ENCODE data around the gene PEX11G.

The PEX11G gene

GRCh38 chr19:7467009-7467989 is 21.5 kb downstream of the PEX11G start:
- no peak for DNase-seq (ENCODE audit: extremely low spot score)
- no peak for TF ChIP-seq CTBP1 (IDR thresholded peaks at IDR 0.05; ENCODE audit: borderline replicate concordance)
- no peak for TF ChIP-seq NFRKB (IDR thresholded peaks at IDR 0.05)
- no peak for TF ChIP-seq HDGF (IDR thresholded peaks at IDR 0.05; ENCODE audit: borderline replicate concordance)
- ChIA-PET CTCF (no interaction called here), POLR2A (interaction anchor here (1.3 kb wide), 1 partner anchor 21 kb away, joined by 3 read pairs; the partner anchor contains the start of gene PEX11G)

DNA sequence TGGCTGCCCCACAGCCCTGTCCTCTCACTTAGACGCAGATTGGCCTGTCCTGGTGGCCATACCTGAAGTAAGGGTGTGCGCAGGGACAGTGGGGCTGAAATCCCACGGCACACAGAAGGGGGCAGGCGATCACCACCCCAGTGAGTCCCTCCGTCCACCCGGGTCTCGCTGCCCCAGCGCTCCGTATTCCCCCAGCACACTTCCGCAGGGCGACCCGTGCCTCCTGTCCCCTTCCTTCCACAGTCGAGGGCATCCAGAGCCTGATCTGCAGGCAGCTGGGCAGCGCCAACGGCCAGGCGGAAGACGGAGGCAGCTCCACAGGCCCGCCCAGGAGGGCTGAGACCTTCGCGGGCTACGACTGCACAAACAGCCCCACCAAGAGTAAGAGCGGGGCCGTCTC is 25.3 kb downstream of the PEX11G start:
- CTCF ChIA-PET = no interaction called here
- POLR2A ChIA-PET = no interaction called here
- no peak for DNase-seq (ENCODE audit: extremely low spot score)
- no peak for TF ChIP-seq ARNT (IDR thresholded peaks at IDR 0.05)
- TF ChIP-seq L3MBTL2 (conservative IDR thresholded peaks at IDR 0.05) = no peak
- no peak for TF ChIP-seq TARDBP (IDR thresholded peaks at IDR 0.05)
- no peak for TF ChIP-seq SUZ12 (IDR thresholded peaks at IDR 0.05)
- no peak for TF ChIP-seq CTBP1 (IDR thresholded peaks at IDR 0.05; ENCODE audit: borderline replicate concordance)
- TF ChIP-seq BHLHE40 (IDR thresholded peaks at IDR 0.05; ENCODE audit: borderline replicate concordance) = no peak
- no peak for TF ChIP-seq LEF1 (IDR thresholded peaks at IDR 0.05; ENCODE audit: borderline replicate concordance)
- TF ChIP-seq SP1 (IDR thresholded peaks at IDR 0.05) = no peak
- TF ChIP-seq FOXA1 (IDR thresholded peaks at IDR 0.05) = no peak

DNA sequence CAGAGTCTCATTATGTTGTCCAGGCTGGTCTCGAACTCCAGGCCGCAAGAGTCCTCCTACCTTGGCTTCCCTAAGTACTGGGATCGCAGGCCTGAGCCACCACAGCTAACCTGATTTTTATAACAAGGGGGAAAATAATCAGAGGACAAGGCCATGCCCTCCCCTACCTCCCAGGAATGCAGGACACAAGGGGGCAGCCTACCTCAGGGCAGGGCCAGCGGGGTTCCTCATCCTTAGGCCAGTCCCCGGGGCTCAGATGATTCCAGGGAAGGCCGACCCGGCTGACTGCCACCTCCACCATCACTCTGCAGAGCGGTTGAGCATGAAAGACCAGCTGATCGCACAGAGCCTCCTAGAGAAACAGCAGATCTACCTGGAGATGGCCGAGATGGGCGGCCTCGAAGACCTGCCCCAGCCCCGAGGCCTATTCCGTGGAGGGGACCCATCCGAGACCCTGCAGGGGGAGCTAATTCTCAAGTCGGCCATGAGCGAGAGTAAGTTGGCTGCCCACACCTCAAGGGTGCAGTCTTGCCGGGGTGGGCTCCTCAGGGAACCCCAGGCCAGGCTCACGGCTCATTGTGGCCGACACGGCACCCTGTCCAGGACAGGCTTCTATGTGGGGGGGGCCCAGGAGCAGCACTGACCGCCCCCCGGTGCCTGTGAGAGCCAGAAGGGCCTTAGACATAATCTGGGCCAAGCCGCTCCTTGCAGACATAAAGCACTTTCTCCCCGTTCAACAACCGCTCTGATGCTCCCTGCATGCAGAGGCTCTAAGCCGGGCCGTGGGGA is 26.8 kb downstream of the PEX11G start:
- ChIA-PET CTCF (no interaction called here), POLR2A (no interaction called here)
- TF ChIP-seq FOXK2 (IDR thresholded peaks at IDR 0.05) (no peak), NFRKB (IDR thresholded peaks at IDR 0.05) (no peak), FOXM1 (IDR thresholded peaks at IDR 0.05; ENCODE audit: borderline replicate concordance) (no peak), LEF1 (IDR thresholded peaks at IDR 0.05; ENCODE audit: borderline replicate concordance) (no peak), ARNT (IDR thresholded peaks at IDR 0.05) (no peak), L3MBTL2 (conservative IDR thresholded peaks at IDR 0.05) (no peak)
- no peak for DNase-seq (ENCODE audit: extremely low spot score)

DNA sequence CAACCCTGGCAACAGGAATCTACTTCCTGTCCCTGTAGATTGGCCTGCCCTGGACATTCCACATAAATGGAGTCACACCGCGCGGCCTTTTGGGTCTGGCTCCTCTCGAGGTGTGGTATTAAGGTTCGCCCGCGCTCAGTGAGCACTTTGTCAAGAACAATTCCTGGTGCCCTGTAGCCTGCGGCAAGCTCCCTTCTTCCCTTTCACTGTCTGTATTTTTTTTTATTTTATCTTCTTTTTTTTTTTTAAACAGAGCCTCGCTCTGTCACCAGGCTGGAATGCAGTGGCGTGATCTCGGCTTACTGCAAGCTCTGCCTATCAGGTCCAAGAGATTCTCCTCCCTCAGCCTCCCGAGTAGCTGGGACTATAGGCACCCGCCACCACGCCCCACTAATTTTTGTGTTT is 28.3 kb downstream of the PEX11G start:
- no peak for TF ChIP-seq ARNT (IDR thresholded peaks at IDR 0.05)
- no peak for TF ChIP-seq SP1 (IDR thresholded peaks at IDR 0.05)
- no peak for TF ChIP-seq SUZ12 (IDR thresholded peaks at IDR 0.05)
- TF ChIP-seq FOXA1 (IDR thresholded peaks at IDR 0.05) = no peak
- no peak for TF ChIP-seq ZNF384 (IDR thresholded peaks at IDR 0.05)
- no peak for TF ChIP-seq CTBP1 (IDR thresholded peaks at IDR 0.05; ENCODE audit: borderline replicate concordance)
- TF ChIP-seq FOXK2 (IDR thresholded peaks at IDR 0.05) = no peak
- TF ChIP-seq, protein P1, sequence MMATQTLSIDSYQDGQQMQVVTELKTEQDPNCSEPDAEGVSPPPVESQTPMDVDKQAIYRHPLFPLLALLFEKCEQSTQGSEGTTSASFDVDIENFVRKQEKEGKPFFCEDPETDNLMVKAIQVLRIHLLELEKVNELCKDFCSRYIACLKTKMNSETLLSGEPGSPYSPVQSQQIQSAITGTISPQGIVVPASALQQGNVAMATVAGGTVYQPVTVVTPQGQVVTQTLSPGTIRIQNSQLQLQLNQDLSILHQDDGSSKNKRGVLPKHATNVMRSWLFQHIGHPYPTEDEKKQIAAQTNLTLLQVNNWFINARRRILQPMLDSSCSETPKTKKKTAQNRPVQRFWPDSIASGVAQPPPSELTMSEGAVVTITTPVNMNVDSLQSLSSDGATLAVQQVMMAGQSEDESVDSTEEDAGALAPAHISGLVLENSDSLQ (IDR thresholded peaks at IDR 0.05) = no peak
- TF ChIP-seq NFRKB (IDR thresholded peaks at IDR 0.05) = no peak
- TF ChIP-seq FOXM1 (IDR thresholded peaks at IDR 0.05; ENCODE audit: borderline replicate concordance) = no peak
- no peak for TF ChIP-seq TARDBP (IDR thresholded peaks at IDR 0.05)
- TF ChIP-seq ELF4 (IDR thresholded peaks at IDR 0.05) = no peak
- TF ChIP-seq HDGF (IDR thresholded peaks at IDR 0.05; ENCODE audit: borderline replicate concordance) = no peak
- TF ChIP-seq L3MBTL2 (conservative IDR thresholded peaks at IDR 0.05) = no peak
- TF ChIP-seq BHLHE40 (IDR thresholded peaks at IDR 0.05; ENCODE audit: borderline replicate concordance) = no peak
- no peak for TF ChIP-seq LEF1 (IDR thresholded peaks at IDR 0.05; ENCODE audit: borderline replicate concordance)
- ChIA-PET CTCF (no interaction called here), POLR2A (no interaction called here)
- DNase-seq (ENCODE audit: extremely low spot score) = no peak

- POLR2A ChIA-PET = no interaction called here
- no peak for DNase-seq (ENCODE audit: extremely low spot score)
- no peak for TF ChIP-seq ELF4 (IDR thresholded peaks at IDR 0.05)
- CTCF ChIA-PET = no interaction called here
Measured at GRCh38 chr19:7459773-7460172, 29.1 kb downstream of the PEX11G start.

DNA sequence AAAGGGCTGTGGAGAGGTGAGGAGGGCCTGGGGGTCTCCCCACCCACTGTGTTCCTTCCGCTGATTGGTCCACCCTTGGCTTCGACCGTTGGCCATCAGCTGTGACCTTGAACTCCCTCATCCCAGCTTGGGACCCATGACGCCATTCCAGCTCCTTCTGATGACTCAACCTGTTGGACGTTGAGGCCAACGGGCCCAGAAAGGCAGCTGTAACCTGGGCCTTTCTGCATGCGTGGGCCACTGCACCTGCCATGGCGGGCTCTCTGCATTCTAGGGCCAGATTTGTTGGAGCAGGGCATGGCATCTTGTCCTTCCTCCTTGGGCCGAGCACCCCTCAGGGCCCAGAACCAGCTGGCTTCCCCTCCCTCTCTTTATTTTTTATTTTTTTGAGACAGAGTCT is 30.2 kb downstream of the PEX11G start:
- TF ChIP-seq LEF1 (IDR thresholded peaks at IDR 0.05; ENCODE audit: borderline replicate concordance) = no peak
- ChIA-PET CTCF (no interaction called here), POLR2A (no interaction called here)
- no peak for DNase-seq (ENCODE audit: extremely low spot score)

- TF ChIP-seq ZNF384 (IDR thresholded peaks at IDR 0.05) (0 out of 2 replicates have a peak, but pooled peaks have one; percentile 20), TARDBP (IDR thresholded peaks at IDR 0.05) (no peak)
- ChIA-PET POLR2A (no interaction called here), CTCF (no interaction called here)
- DNase-seq (ENCODE audit: extremely low spot score) = no peak
Measured at GRCh38 chr19:7456964-7457541, 31.8 kb downstream of the PEX11G start.
